Endothelial cell of umbilical vein (primary cell): ENCODE measurements around the gene GTF3C2. TPM values are rescaled to one million over a fixed set of nuclear protein-coding genes. Genes with fewer than 3 reads are reported as not detected.

Source experiments
- BruUV-seq: library from RNA; stranded (reverse); fragments of 400-500 nt; replicated peaks from 2 replicates; lab custom pipeline; 2021; lab: Mats Ljungman, UMichigan
- CTCF ChIA-PET: fragments of 300-600, 350-600 bp; sonication (Branson Sonifier 250); formaldehyde crosslinking; loops from one replicate; lab custom pipeline; 2021; ENCODE audit warnings: antibody characterized with exemption, inconsistent platforms; lab: Charles Lee
- POLR2A ChIA-PET: fragments of 300-600, 350-600 bp; sonication (Branson Sonifier 250); formaldehyde crosslinking; loops from one replicate; lab custom pipeline; 2021; ENCODE audit warnings: antibody characterized with exemption, inconsistent platforms; lab: Charles Lee
- DNase-seq: peaks from one replicate; pipeline ENCODE4 v3.0.0-alpha.2; 2011; ENCODE audit warnings: low read depth, low spot score
- FAIRE-seq: peaks from 2 replicates; lab custom pipeline; 2011; peaks lifted over from hg19 to GRCh38; lab: Jason Lieb, UNC
- H2AFZ ChIP-seq: 2 replicates; pipeline ENCODE4 v1.6.0; 2012; ENCODE audit warnings: low read depth, low read length, control low read depth, inconsistent platforms
- H3K27ac ChIP-seq: 2 replicates; pipeline ENCODE4 v1.5.1; 2011; ENCODE audit warnings: low read depth, mild to moderate bottlenecking, control low read depth, low read length, moderate library complexity; ENCODE audit not compliant: insufficient read depth
- H3K27me3 ChIP-seq, 2 experiments: 2 replicates each; pipeline versions ENCODE4 v1.6.0 to v1.6.1; 2011; ENCODE audit warnings: low read length in 2 of 2, mixed read lengths in 1 of 2; ENCODE audit not compliant: control insufficient read depth in 2 of 2, insufficient read depth in 2 of 2
- H3K36me3 ChIP-seq, 2 experiments: 2 replicates in 1 of 2; 3 replicates in 1 of 2; pipeline ENCODE4 v1.5.1; 2011; ENCODE audit warnings: low read length in 2 of 2, mild to moderate bottlenecking in 1 of 2, moderate library complexity in 1 of 2; ENCODE audit not compliant: control insufficient read depth in 2 of 2, insufficient read depth in 2 of 2; ENCODE audit errors: extremely low read depth in 1 of 2
- H3K4me1 ChIP-seq: 3 replicates; pipeline ENCODE4 v1.5.1; 2011; ENCODE audit warnings: mild to moderate bottlenecking, low read length; ENCODE audit not compliant: control insufficient read depth, insufficient read depth; ENCODE audit errors: extremely low read depth
- H3K4me2 ChIP-seq: 2 replicates; pipeline ENCODE4 v1.6.1; 2011; ENCODE audit warnings: low read length, control low read depth, mixed read lengths; ENCODE audit not compliant: insufficient read depth
- H3K4me3 ChIP-seq, 3 experiments: fragments of 200-600 bp in 1 of 3; sonication (generic), shearing (Covaris generic) in 1 of 3; replicated peaks in 1 of 3; 2 replicates each; pipeline ENCODE4 v1.5.1; 2011 to 2016; ENCODE audit warnings: control low read depth in 3 of 3, low read length in 3 of 3, mild to moderate bottlenecking in 2 of 3, inconsistent platforms in 1 of 3, low read depth in 1 of 3, moderate library complexity in 1 of 3; ENCODE audit not compliant: insufficient read depth in 1 of 3
- H3K79me2 ChIP-seq: 2 replicates; pipeline ENCODE4 v1.6.0; 2012; ENCODE audit warnings: low read length, inconsistent platforms; ENCODE audit not compliant: control insufficient read depth, insufficient read depth
- H3K9ac ChIP-seq: replicated peaks from 2 replicates; pipeline ENCODE3; 2011; ENCODE audit warnings: low read length, control low read depth; ENCODE audit not compliant: insufficient read depth; ENCODE audit errors: extremely low read depth
- H3K9me1 ChIP-seq: replicated peaks from 3 replicates; pipeline ENCODE4 v1.6.0; 2011; ENCODE audit warnings: mild to moderate bottlenecking, low read length; ENCODE audit not compliant: control insufficient read depth, insufficient read depth; ENCODE audit errors: extremely low read depth
- H3K9me3 ChIP-seq: replicated peaks from 2 replicates; pipeline ENCODE4 v1.5.1; 2012; ENCODE audit warnings: low read length, inconsistent platforms; ENCODE audit not compliant: control insufficient read depth, insufficient read depth
- H4K20me1 ChIP-seq: replicated peaks from 2 replicates; pipeline ENCODE3; 2011; ENCODE audit warnings: mild to moderate bottlenecking, low read length; ENCODE audit not compliant: control insufficient read depth, insufficient read depth; ENCODE audit errors: extremely low read depth
- FOS ChIP-seq: IDR thresholded peaks from 2 replicates; pipeline ENCODE4 v1.6.1; 2011; ENCODE audit warnings: mild to moderate bottlenecking, low read length, moderate library complexity, borderline replicate concordance; ENCODE audit not compliant: insufficient read depth
- GATA2 ChIP-seq: IDR thresholded peaks from 2 replicates; pipeline ENCODE4 v1.7.0; 2011; ENCODE audit warnings: low read depth, mild to moderate bottlenecking, moderate library complexity, mixed read lengths, low read length; ENCODE audit not compliant: insufficient read length, insufficient read depth
- POLR2A ChIP-seq: IDR thresholded peaks from 2 replicates; pipeline ENCODE4 v1.6.1; 2012; ENCODE audit warnings: low read depth, mild to moderate bottlenecking, control low read depth, low read length
- POLR2AphosphoS5 ChIP-seq: IDR thresholded peaks from 2 replicates; pipeline ENCODE4 v1.6.1; 2012; ENCODE audit warnings: low read depth, mild to moderate bottlenecking, control low read depth, low read length, moderate library complexity; ENCODE audit not compliant: insufficient read depth
- dilution Hi-C: fragments of 300-500 bp; cut with MboI; formaldehyde crosslinking; loops from one replicate; pipeline ENCODE4 v1.15.0; 2019; ENCODE audit warnings: low sequenced_read_pairs; ENCODE audit not compliant: extremely low pct_ligation_motif_present
- intact Hi-C: fragments of 100-400 bp; cut with micrococcal nuclease; formaldehyde crosslinking; loops from one replicate; pipeline ENCODE4 v1.10.0; 2022
- polyA plus RNA-seq, 4 experiments: library from polyadenylated mRNA; depleted of rRNA in 3 of 4; stranded (reverse) in 3 of 4; unstranded in 1 of 4; fragments of >200 nt; gene quantifications; 2 replicates each; pipeline versions ENCODE4 v1.2.1 to v1.2.3, GENCODE V29; 2011 to 2012; ENCODE audit warnings: missing spikeins in 1 of 4
- total RNA-seq: library from RNA; stranded (reverse); gene quantifications from 2 replicates; pipeline ENCODE4 v1.2.3, GENCODE V29; 2021
- TF ChIP-seq, protein P1 (sequence below), 2 donors: IDR thresholded peaks; 1 replicate in 1 of 2; 2 replicates in 1 of 2; pipeline ENCODE4 v1.5.1; 2011; ENCODE audit warnings: low read length in 2 of 2, mild to moderate bottlenecking in 2 of 2, moderate library complexity in 2 of 2, control low read depth in 1 of 2, inconsistent platforms in 1 of 2, low read depth in 1 of 2; ENCODE audit not compliant: insufficient read depth in 1 of 2; ENCODE audit errors: extremely low read depth in 1 of 2

The GTF3C2 gene
- total and polyA plus RNA-seq, 2 donors (not counting 3 experiments of a cell fraction or from before 2014, with no cell fraction given) = 57.4 to 59.7 TPM

- Histone ChIP-seq H3K27me3 (no peaks in the 10 kb centered on the region), H3K9me1 (no peaks in the 10 kb centered on the region), H3K79me2 (peaks cover 21% of the 10 kb centered on the region), H3K4me3 (no peak overlapping the region), H4K20me1 (no peaks in the 10 kb centered on the region), H3K4me1 (peaks cover 17% of the 10 kb centered on the region), H3K27ac (no peak overlapping the region), H2AFZ (no peak overlapping the region), H3K9ac (no peak overlapping the region), H3K9me3 (no peaks in the 10 kb centered on the region), H3K4me2 (no peak overlapping the region), H3K36me3 (peaks cover 24 to 54% of the 10 kb centered on the region in 2 experiments)
- FAIRE-seq (no peak), DNase-seq (no peak)
- BruUV-seq = no TSS peak
- dilution Hi-C loops (no loop called here), intact Hi-C loops (no loop called here)
- POLR2A ChIA-PET = no interaction called here
- CTCF ChIA-PET = no interaction called here
- TF ChIP-seq POLR2AphosphoS5 (peak; percentile 54), POLR2A (peak; percentile 60), FOS (no peak), GATA2 (no peak)
- TF ChIP-seq, protein P1, sequence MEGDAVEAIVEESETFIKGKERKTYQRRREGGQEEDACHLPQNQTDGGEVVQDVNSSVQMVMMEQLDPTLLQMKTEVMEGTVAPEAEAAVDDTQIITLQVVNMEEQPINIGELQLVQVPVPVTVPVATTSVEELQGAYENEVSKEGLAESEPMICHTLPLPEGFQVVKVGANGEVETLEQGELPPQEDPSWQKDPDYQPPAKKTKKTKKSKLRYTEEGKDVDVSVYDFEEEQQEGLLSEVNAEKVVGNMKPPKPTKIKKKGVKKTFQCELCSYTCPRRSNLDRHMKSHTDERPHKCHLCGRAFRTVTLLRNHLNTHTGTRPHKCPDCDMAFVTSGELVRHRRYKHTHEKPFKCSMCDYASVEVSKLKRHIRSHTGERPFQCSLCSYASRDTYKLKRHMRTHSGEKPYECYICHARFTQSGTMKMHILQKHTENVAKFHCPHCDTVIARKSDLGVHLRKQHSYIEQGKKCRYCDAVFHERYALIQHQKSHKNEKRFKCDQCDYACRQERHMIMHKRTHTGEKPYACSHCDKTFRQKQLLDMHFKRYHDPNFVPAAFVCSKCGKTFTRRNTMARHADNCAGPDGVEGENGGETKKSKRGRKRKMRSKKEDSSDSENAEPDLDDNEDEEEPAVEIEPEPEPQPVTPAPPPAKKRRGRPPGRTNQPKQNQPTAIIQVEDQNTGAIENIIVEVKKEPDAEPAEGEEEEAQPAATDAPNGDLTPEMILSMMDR (IDR thresholded peaks at IDR 0.05; ENCODE audit: extremely low read depth in 1 of 2, insufficient read depth in 1 of 2, low read depth in 1 of 2, low read length in 2 of 2) = peak in 1 of 2 donors; percentile 10
Measured at GRCh38 chr2:27378096-27378808, 21.7 kb upstream of the GTF3C2 start.
